ENCODE measurements around the gene TMEM117.

TMEM117 gene

DNA sequence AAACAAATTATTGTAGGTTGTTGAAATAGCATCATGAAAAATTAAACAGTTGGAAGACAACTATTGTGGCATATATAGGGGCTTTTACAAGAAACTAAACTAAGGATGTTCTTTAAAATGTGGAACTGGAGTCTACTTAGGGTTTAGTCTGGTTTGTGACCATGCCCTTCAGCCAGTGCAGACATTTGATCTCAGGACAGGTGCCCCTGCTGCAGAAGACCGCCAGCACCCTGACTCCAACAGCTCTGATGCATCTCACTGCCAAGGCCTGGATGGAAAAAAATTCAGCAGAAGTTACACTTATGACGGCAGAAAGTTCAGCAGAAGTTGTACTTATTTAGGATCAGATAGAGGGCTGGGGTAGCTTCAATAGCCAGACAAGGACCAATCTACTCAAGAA is 51.5 kb downstream of the TMEM117 start:
- no peak for DNase-seq

GRCh38 chr12:43891856-43892574 is 56.1 kb downstream of the TMEM117 start:
- DNase-seq, result no peak

GRCh38 chr12:43893670-43894069 is 57.8 kb downstream of the TMEM117 start:
- DNase-seq, result no peak

- no peak for DNase-seq
Observed at GRCh38 chr12:43895580-43896206, 59.8 kb downstream of the TMEM117 start.

- DNase-seq, result no peak
Observed at GRCh38 chr12:43896496-43896895, 60.6 kb downstream of the TMEM117 start.

GRCh38 chr12:43898474-43898873 is 62.6 kb downstream of the TMEM117 start:
- DNase-seq, result no peak

- no peak for DNase-seq
Observed at GRCh38 chr12:43899574-43899973, 63.7 kb downstream of the TMEM117 start.

GRCh38 chr12:43903686-43904085 is 67.8 kb downstream of the TMEM117 start:
- DNase-seq, result no peak

DNA sequence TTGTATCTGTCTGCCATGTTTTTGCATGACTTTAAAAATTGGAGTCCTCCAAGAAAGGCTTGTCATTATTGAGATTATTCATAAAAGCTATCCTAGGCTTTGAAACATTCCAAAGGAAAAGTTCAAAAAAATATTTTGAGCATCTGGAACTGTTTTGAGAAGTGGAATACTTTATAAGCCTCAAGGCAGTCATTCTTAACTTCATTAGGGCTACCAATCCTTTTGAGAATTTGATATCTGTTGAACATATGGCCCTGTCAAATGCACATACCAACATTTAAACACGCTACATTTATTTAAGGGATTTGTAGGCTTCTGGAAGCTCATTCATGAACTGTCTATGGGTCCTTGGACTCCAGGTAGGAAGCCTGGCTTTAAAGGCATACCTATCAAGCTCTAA is 77.0 kb downstream of the TMEM117 start:
- no peak for DNase-seq

DNA sequence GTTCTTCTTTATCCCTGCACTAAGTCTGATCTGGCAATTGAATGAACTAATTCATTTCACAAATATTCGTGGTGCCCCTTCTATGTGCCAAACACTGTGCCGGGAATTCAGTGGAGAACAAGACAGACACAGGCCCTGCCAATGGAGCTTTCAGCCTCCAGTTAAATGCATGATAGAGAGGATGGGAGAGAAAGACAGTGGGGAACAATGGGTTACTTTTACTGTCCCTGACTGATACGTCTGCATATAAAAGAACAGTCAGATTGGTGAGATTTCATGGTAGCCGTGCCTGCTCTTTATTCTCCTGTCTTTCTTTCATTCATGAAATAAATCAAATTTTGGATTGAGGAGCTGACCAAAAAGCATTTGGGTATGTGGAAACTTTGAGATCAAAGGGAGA is 78.5 kb downstream of the TMEM117 start:
- DNase-seq, result no peak

DNA sequence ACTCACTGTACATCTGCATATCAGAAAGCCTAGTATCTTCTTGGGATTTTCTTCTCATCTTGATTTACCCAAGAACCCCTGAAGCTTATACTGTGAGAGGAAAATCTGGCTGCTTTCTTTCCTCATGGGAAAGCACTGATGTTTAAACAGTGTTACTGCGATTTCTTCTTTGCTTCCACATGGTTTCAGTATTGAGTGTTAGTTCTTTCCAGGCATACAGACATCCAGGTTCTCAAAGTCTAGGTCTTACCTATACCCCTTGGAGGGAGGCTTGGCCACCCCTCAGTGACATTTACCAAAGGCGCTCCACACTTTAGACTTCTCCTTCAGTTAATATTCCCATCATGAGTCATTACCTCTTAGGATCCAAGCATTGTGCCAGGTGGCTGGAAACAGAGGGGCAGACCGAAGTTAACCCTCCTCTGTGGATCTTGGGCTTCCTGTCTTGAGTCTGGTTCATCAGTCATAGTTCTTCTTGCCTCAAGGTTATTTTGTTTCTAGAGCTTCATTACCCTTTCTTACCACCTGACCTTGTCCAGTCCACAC is 79.1 kb downstream of the TMEM117 start:
- no peak for DNase-seq

DNA sequence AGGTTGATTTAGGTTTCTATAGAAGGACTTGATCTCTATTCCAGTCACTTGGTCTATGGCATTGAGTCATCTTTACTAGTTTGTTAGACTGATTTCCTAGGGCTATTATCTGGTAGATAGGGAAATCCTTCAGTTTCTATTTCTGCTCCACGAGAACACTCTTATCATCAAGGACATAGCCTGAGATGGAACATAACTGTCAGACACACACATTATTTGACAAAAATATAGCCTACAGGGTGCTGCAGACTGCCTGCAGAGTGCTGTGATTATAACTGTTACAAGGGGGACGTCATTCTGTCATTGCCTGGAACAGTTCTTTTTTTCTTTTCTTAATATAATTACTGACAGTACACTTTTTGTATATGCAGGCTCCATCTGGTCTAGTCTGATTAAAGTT is 82.0 kb downstream of the TMEM117 start:
- no peak for DNase-seq

DNA sequence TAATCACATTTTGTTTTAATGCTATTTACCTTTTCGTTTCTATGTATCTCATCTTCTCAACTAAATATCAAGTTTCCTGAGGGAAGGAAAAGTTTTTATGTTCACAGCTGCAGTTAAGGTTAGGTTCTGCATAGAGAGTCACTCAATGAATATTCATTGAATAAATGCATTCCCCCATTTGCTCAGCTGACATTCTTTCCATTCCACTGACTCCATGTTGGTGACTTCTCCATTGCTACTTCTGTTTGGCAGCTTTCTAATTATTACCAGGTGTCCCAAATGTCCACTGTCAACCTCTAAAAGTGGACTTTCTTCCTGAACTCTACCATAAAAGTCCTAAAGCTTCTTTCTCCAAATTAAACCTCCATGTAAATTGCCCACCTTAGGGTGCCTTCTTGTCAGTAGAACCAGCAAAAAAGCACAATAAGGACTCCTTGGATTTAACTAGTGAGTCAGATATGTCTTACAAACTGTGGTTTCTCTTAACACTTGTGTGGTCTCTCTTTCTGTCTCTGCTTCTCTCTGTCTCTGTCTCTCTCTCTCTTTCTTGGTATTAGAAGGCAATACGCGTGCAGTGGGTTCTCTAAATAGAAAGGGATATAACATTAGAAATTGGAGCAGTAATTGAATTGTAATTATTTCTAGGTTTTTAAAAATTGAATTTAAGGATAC is 85.9 kb downstream of the TMEM117 start:
- DNase-seq, result no peak

GRCh38 chr12:43930032-43930431 is 94.2 kb downstream of the TMEM117 start:
- DNase-seq, result no peak

DNA sequence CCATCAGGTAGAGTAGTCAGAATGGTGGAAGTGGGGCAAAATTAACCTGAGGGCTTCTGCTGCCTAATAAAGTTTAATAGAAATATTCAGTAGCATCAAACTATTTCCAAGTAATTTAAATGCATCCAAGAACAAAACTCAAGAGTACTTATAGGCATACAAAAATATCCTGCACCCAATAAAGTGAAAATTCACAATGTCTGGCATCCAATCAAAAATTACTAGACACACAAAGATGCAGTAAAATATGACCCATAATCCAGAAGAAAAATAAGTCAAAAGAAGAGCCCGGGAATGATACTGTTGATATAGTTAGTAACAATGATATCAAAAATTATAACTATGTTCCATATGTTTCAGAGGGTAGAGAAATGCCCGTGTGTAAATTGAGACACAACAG is 95.3 kb downstream of the TMEM117 start:
- no peak for DNase-seq

DNA sequence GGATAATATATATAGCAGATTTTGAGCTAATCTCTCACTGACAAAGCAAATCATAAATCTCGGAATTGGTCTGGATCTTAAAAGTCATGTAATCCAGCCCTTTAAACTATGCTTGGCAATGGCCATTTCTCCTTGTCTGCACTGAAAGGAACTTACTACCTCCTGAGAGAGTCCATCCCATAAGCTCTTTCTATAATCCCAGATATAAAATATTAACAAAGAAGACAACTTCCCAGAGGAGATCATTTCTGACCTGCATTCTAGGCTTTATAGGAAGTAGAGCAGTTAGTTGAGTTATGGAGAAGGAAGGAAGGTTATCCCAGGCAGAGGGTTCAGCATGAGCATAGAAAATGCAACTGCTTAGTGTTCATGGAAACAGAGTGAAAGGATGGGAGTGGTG is 99.7 kb downstream of the TMEM117 start:
- no peak for DNase-seq

- no peak for DNase-seq
Observed at GRCh38 chr12:43937947-43938346, 102.1 kb downstream of the TMEM117 start.

DNA sequence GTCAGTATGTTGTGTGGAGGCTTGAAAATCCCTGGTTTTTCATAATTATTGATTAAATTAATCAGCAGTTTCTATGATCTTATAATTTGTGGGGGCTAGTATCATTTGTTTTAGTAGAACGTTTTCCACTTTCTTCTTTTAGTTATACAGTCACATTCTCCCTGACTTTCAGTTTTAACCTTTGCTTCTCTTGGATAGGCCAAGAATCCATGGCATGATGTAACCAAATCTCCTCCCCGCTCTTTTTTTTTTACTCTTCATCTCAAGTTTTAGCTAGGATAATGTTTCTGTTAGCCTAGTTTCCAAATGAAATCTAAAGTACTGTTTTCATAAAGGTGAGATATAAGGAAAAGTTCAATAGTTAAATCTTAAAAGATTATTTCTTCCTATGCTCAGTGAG is 106.5 kb downstream of the TMEM117 start:
- no peak for DNase-seq

GRCh38 chr12:43945983-43946382 is 110.1 kb downstream of the TMEM117 start:
- DNase-seq, result no peak

- no peak for DNase-seq
Observed at GRCh38 chr12:43951286-43951685, 115.4 kb downstream of the TMEM117 start.

GRCh38 chr12:43957732-43958372 is 122.0 kb downstream of the TMEM117 start:
- DNase-seq, result no peak

DNA sequence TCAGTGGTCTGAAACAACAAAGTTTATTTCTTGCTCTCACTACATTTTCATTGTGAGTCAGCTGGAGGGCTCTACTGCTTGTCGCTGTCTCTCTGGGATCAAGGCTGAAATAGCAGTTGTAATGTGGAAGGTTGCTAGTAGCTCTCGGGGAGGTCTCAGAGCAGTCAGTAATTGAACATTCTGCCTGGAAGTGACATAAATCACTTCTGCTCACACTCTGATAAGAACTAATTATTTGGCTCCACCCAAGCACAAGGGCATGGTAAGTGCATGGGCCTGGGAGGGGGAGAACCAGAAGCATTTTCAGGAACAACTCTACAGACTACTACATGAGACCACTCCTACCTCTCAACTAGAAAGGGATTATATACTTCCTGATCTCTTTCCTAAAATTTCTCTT is 128.2 kb downstream of the TMEM117 start:
- no peak for DNase-seq

DNA sequence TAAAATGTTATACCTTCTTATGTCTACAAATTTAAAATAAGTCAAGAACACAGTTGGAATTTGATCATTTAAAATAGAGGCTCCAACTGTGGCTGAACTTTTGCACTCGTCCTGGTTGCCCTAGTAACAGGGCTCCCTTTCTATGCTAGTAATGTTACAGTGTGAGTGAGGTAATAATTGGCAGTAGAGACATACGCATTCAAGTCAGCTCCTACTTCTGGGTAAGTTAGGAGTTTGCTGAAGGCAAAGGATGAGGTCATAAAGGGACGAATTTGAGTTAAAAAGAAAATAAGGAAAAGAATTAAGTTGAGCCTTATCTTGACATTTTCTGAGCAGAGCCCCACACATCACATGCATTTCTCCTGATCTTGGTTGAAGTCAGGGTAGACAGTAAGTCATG is 129.1 kb downstream of the TMEM117 start:
- no peak for DNase-seq

DNA sequence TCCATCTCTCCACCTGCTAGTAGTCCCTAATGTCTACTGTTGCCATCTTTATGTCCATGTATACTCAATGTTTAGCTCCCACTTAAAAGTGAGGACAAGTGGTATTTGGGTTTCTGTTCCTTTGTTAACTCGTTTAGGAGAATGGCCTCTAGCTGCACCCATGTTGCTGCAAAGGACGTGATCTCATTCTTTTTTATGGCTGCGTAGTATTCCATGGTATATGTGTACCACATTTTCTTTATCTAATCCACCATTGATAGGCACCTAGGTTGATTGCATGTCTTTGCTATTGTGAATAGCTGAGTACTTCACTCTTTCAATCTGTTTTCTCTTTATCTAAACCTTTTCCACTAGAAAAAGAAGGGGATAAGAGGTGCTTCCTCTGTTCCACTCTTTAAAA is 130.0 kb downstream of the TMEM117 start:
- DNase-seq, result no peak

Measured in activated T-cell treated with anti-CD3 and anti-CD28 coated beads for 4 hours (primary cell).